HG03039 (cell line): ENCODE data around the gene PRIM1.
"Not testable (repeated sequence)": the region's sequence is repeated elsewhere in the genome, so short reads cannot be mapped to it uniquely, and the experiment has no call there.

Source experiments
- ATAC-seq: cut with Tn5 transposase; IDR thresholded peaks from one replicate; pipeline ENCODE4 v1.9.1; 2021; ENCODE audit warnings: mild to moderate bottlenecking, moderate library complexity; ENCODE audit not compliant: unreplicated experiment

Gene PRIM1

DNA sequence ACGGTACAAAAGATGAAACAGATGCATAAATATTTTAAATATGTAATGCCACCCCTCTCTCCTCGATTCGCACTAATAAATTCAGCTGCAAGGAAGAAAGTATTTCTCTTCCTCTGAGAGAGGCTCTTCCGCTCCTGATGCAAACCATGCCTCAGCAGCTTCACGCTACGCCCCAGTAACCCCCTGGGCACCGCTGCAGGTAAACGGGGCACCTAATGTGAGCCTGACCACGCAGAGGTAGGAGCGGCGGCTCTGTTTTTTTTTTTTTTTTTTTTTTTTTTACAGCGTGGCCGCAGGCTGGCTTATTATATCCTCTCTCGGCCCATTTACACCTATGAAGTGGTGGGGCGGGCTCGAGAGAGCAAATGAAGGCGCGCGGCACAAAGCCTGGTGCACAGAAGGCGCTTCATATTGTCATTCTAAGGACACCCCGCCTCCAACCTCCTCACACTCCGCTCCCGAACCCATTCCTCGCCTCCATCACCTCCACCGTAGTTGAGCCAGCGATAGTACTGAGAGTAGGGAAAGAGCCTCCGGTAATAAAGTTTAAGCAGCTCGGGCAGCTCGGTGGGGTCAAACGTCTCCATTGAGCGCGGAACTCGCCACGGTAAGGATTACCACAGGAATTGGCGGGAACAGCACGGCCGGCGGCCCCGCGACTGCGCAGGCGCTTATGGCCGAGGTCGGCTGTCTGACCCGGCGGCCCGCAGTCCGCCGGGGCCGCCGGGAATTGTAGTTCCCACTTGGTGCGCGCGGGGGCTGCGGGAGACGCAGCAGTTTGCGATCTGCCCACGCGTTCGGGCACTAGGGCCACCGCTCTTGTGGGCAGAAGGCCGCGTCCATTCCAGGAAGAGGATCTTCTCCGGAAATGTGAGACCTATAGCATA, at the start of gene PRIM1:
Gene PRIM1, minus strand, starts transcription at position 612 of the 887 bp plus-strand sequence. Its CDS starts 25 bp downstream, at position 587.
- ATAC-seq, result peak; percentile 74

DNA sequence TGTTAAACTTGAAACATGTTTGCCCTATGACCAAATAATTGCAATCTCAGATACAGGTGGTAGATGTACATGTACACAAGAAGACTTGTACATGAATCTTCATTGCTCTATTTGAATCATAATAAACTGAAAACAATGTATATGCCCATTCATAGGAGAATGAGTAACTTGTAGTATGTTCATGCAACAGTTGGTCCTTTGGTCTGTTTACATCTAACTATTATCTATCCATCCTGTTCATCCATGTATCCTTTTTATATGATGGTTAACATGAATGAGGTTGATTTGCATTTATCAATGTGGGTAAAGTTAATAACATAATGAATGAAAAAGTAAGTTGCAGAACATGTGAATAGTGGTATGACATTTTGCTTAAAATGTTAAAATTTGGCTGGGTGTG, 48.1 kb upstream of the PRIM1 start:
- ATAC-seq, result no peak

DNA sequence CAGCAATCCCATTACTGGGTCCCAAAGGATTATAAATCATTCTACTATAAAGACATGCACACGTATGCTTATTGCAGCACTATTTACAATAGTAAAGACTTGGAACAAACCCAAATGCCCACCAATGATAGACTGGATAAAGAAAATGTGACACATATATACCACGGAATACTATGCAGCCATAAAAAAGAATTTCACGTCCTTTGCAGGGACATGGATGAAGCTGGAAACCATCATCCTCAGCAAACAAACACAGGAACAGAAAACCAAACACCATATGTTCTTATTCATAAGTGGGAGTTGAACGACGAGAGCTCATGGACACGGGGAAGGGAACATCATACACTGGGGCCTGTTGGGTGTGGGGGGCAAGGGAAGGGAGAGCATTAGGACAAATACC, 47.2 kb upstream of the PRIM1 start:
- ATAC-seq, result not testable (repeated sequence)

DNA sequence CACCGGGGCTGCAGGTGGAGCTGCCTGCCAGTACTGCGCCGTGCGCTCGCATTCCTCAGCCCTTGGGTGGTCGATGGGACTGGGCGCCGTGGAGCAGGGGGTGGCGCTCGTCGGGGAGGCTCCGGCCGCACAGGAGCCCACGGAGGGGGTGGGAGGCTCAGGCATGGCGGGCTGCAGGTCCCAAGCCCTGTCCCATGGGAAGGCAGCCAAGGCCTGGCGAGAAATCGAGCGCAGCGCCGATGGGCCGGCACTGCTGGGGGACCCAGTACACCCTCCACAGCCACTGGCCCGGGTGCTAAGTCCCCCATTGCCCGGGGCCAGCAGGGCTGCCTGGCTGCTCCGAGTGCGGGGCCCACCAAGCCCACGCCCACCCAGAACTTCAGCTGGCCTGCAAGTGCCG, 43.7 kb upstream of the PRIM1 start:
- not testable (repeated sequence) for ATAC-seq

DNA sequence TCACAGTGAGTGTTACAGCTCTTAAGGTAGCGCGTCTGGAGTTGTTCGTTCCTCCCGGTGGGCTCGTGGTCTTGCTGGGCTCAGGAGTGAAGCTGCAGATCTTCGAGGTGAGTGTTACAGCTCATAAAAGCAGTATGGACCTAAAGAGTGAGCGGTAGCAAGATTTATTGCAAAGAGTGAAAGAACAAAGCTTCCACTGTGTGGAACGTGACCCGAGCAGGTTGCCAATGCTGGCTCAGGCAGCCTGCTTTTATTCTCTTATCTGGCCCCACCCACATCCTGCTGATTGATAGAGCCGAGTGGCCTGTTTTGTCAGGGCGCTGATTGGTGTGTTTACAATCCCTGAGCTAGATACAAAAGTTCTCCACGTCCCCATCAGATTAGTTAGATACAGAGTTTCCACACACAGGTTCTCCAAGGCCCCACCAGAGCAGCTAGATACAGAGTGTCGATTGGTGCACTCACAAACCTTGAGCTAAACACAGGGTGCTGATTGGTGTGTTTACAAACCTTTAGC, 43.0 kb upstream of the PRIM1 start:
- not testable (repeated sequence) for ATAC-seq

DNA sequence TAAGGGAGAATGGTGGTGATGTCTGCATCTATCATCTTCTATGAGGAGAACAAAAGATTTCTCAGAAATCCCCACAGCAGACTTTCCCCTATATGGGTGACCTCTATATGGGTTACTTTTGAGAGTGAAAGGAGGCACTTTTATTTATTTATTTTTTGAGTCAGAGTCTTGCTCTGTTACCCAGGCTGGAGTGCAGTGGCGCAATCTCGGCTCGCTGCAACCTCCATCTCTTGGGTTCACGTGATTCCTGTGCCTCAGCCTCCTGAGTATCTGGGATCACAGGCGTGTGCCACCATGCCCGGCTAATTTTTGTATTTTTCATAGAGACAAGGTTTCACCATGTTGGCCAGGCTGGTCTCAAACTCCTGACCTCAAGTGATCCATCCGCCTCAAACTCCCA, 41.0 kb upstream of the PRIM1 start:
- not testable (repeated sequence) for ATAC-seq

DNA sequence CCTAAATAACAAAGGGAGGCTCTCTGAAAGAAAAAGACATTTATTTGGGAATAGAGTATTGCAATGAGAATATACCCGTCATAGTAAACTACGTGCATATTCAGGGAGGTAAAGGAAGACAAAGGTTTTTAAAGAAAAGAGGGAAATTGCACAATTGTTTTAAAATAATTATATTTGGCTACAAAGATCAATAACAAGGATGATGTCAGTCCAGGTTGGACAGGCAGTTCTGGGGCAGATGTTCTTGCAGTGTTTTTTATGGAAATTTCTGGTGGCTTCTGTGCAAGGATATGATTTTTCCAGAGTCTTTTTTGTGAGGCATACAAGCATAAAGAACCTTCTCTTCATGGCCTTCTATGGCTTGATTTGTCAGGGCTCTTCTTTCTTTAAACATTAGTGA, 40.6 kb upstream of the PRIM1 start:
- ATAC-seq, result no peak

DNA sequence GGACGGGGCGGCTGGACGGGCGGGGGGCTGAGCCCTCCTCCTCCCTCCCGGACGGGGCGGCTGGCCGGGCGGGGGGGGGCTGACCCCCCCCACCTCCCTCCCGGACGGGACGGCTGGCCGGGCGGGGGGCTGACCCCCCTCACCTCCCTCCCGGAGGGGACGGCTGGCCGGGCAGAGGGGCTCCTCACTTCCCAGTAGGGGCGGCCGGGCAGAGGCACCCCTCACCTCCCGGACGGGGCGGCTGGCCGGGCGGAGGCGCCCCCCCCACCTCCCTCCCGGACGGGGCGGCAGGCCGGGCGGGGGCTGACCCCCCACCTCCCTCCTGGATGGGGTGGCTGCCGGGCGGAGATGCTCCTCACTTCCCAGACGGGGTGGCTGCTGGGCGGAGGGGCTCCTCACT, 37.3 kb upstream of the PRIM1 start:
- ATAC-seq, result not testable (repeated sequence)

DNA sequence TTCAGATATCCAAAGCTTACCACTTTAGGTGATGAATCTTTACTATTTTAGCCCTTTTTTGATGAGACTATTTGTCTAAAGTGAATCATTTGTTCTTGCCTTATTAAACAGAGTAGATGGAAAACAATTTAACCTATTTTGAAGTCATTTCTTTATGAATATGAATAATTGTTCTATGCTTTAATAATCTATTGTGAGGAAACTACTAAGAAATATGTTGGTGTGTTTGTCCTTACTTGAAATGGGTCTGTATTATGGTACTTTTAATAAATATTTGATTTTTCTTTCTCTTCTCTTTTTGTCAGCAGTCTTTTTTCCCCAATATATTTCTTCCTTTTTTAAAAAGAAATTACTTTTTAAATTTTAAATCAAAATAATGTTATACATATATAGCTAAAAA, 35.4 kb upstream of the PRIM1 start:
- no peak for ATAC-seq

DNA sequence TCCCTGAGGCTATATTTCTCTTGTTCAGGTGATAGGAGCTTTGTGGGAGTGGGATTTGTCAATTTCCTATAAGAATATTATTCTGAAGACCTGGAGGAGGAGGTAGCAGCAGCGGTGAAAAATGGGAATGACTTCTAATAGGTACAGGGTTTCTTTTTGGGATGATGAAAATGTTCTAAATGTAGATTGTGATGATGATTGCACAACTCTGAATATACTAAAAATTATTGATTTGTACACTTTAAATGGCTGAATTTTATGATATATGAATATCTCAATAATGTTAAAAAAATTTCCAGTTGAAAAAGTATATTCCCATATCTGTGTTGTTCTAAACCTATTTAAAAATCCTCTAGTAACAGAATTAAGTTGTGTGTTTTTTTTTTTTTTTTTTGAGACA, 33.8 kb upstream of the PRIM1 start:
- no peak for ATAC-seq

DNA sequence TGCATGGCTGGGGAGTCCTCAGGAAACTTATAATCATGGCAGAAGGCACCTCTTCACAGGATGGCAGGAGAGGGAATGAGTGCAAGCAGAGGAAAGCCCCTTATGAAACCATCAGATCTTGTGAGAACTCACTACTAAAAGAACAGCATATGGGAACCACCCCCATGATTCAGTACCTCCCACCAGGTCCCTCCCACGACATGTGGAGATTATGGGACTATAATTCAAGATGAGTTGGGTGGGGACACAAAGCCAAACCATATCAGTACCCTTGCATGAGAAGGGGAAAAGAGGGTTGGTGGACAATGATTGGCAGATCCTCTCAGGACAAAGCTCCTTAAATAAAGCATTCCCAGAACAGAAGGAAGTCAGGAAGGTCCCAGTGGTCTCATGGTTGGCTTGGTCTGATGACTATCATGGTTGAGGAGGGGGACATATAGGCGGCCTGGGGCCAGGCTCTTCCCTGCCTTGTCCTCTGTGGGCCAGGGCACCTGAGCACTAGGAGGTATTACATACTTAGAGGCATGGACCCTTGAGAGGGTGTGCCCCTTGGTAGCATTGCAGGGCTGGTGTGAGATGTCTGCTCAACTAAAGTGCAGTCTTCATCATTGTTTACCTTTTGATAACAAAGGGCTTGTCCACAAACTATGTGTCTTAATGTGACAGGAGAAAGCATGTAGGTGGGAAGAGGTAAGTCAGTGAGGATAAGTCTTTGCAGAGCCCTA, 33.2 kb upstream of the PRIM1 start:
- no peak for ATAC-seq

DNA sequence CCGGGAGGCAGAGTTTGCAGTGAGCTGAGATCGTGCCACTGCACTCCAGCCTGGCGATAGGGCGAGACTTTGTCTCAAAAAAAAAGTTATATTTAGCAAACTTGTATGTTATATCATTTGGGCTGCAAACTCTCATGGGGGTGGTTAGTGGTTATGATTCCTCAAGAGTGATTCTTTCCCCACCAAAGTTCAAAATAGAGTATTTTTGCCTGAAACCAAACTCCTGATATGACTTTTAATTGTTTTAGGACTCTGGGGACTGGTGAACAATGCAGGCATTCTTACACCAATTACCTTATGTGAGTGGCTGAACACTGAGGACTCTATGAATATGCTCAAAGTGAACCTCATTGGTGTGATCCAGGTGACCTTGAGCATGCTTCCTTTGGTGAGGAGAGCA, 29.6 kb upstream of the PRIM1 start:
- no peak for ATAC-seq

DNA sequence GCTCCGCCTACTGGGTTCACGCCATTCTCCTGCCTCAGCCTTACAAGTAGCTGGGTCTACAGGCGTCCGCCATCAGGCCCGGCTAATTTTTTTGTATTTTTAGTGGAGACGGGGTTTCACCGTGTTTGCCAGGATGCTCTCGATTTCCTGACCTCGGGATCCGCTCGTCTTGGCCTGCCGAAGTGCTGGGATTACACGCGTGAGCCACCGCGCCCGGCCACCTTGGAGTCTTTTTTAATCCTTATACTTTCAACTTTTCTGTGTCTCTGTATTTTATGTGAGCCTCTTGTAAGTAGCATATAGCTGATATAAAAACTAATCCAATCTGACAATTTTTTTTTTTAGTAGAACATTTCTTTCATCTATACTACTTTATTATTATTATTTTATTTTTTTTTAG, 26.6 kb upstream of the PRIM1 start:
- ATAC-seq, result no peak

DNA sequence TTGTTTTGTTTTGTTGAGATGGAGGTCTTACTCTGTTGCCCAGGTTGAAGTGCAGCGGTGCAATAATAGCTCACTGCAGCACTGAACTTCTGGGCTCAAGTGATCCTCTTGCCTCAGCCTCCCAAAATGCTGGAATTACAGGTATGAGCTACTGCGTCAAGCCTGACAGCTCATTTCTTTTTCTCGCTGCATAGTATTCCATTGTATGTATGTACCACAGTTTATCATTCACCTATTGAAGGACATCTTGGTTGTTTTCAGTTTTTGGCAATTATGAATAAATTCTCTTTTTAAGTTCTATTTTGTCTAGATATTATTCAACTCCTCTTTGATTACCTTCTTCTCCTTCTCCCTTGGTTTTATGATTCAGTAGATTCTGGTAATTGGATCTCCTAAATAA, 24.5 kb upstream of the PRIM1 start:
- ATAC-seq, result no peak

DNA sequence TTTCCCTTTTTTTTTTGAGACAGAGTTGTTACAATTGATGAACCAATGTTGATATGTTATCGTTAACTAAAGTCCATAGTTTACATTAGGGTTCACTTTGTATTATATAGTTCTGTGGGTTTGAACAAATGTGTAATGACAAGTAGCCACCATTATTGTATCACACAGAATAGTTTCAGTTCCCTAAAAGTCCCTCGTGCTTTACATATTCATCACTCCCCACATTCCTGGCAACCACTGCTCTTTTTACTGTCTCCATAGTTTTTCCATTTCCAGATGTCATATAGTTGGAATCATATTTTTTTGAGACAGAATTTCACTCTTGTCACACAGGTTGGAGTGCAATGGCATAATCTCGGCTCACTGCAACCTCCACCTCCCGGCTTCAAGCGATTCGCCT, 23.5 kb upstream of the PRIM1 start:
- no peak for ATAC-seq

DNA sequence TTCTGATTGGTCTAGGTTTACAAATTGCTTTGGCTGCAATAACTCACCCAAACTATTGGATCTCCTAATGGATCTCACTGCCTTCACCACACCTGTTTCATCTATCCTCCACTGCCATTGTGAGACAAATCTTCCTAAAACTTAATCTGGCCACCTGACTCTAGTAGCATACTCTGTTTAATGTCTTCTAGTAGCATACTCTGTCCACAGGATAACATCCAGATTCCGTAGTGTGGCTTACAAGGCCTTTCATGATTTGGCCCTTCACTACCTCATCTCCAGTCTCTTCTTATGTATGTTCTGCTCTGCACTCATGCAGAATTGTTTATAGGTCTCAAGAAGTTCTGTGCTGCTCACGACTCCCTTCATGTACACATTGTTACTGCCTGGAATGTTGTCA, 21.0 kb upstream of the PRIM1 start:
- no peak for ATAC-seq

DNA sequence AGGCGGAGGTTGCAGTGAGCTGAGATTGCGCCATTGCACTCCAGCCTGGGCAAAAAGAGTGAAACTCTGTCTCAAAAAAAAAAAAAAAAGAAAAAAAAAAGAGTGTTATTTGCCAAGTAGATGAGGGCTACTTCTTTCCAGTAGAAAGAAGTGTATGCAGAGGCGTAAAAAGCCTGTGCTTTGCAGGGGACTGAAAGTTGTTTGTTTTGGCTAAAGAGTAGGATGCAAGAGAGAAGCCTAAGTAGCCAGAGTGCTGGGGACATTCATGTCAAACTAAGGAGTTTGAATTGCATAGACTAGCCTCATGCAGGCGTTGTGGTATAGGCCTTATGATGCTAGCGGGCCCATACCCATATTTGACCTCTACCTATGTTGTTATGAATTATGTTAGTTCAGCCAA, 20.5 kb upstream of the PRIM1 start:
- no peak for ATAC-seq

DNA sequence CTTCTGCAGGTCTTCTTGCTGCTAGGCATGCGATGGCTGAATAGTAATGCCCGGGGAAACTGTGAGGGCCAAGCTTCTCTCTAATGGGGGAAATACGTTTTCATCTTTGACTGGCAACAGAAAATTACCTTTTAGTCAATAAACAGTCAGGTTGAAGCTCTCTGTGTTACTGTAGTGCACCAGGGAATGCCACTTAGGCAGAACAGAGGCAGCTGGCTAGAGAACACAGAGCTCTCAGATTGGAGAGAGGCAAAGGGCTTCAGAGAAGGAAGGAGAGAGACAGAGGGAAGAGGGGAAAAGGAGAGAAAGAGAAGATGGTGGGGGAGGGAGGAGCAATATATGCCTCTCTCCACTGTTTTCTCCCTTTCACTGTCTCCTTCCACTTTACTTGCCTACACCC, 17.7 kb upstream of the PRIM1 start:
- no peak for ATAC-seq

DNA sequence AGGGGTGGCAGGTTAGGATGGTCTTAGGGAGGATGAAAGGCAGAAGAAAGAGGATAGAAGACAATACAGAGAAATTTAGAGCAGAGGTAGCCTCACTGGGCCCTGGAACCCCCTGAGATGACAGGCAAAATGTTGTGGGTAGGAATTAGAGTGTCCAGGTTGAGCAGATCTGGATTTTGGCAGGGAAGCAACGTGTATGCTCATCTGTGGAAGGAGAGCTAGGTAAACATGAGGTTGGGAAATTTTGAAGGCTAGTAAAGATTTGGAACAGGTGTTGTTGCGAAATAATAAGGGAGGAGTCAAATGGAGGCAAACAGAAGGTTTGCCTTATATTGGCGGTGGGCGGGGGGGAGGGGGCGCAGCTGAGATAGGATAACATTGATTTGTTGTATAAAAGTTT, 16.3 kb upstream of the PRIM1 start:
- no peak for ATAC-seq

DNA sequence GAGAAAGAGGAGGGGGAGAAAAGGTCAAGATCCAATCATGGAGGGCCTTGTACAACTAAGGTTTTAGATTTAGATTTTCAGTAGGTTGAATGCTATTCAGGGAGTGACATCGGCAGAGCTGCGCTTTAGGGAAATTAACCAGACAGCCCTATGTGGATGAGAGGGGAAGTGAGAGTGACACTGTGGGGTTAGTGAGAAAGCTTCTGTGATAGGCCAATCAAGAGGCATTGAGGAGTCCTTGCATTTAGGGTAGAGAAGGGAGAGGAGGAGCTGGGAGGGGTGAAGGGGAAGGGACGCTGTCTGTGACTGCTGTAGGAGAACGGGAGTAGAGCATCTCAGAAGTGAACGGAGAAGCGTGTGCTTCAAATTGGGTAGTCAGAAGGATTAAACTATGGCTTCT, 14.4 kb upstream of the PRIM1 start:
- ATAC-seq, result peak; percentile 97

DNA sequence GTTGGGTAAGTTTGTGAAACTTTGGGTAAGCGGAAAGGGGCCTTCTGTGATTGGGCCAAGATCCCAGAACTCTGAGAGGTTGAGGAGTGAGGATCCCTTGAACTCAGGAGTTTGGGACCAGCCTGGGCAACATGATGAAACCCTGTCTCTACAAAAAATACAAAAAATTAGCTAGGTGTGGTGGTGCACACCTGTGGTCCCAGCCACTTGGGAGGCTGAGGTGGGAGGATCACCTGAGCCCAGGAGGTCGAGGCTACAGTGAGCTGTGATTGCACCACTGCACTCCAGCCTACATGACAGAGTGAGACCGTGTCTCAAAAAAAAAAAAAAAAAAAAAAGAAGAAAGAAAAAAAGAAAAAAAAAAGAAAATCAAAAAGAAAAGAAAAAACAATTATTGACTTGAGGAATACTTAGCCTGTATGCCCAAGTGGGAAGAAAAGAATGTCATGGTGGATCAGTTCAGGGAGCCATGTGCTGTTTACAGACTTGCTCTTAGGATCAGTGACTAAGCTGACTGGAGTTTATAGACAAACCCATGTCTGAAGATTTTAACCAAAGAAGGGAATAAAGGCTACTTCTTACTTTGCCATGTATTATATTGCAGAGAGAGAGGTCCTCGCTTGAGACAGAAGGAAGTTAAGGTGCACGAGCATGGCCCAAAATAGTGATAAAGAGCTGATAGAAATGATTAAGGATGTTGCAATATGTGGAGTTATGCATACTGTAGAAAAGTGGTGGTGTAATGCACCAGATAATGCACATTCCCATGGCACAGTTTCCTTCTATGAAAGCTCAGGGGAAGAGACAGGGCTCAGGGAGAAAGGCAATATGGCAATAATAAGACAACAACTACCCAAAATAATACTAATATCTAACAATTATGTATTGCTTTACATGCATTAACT, 11.9 kb upstream of the PRIM1 start:
- ATAC-seq, result no peak
